ENCODE data around the gene ZCCHC9.
"Not testable (repeated sequence)": the region's sequence is repeated elsewhere in the genome, so short reads cannot be mapped to it uniquely, and the experiment has no call there.

Gene ZCCHC9, protein sequence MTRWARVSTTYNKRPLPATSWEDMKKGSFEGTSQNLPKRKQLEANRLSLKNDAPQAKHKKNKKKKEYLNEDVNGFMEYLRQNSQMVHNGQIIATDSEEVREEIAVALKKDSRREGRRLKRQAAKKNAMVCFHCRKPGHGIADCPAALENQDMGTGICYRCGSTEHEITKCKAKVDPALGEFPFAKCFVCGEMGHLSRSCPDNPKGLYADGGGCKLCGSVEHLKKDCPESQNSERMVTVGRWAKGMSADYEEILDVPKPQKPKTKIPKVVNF

DNA sequence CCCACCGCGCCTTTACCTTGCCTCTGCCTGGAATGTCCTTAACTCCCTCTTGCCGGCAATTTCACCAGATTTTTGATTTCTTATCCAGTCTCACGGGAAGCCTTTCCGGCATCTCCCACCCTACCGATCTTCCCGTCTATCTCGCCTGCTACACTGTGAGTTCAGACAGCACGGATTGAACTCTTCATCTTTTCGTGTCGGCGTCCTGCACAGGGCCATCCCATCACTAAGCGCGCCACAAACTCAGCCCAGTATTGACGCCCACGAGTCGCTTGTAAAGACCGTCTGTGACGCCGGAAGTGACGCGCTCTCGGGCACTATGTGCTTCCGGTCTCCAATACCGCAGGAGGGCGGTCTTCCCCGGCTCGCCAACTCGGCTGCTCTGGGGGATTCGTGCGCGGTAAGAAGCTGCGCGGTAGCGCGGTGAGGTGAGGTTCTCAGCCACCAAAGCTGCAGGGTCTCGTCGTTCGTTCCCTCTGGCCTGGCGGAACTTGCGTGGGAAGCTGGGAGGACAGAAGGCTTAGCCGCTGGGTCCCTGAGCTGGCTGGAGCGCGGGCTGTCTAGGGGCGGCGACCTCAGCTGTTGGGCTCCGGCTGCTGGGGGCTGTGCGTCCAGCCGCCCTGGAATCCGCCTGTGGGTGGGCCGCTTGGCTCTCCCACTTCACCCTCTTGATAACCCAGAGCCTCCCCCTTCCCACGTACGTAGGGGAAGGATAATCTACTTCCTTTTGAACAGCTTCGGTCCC is at the start of gene ZCCHC9:
Gene ZCCHC9, plus strand, starts transcription at position 317 of the 745 bp plus-strand sequence. CDS start 3,171 bp downstream, outside the sequence.
- DNase-seq: peak; percentile 73

DNA sequence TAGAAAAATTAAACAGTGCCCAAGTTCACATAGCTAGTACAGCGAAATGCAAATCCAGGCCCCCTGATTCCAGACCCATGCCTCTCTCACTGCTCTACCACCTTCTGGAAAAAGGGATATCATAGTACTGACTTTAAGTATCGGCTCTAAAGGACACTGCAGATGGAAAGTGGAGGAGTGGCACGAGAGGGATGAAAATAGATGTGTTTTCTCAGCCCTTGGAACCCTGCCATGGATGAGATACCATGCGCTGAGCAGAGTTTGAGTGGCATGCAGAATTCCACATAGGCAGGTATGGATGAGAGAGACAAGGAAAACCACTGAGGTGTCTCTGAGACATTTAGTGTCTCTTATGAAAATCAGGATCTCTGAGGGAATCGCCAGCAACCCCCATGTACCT is 49.5 kb upstream of the ZCCHC9 start:
- DNase-seq: no peak

DNA sequence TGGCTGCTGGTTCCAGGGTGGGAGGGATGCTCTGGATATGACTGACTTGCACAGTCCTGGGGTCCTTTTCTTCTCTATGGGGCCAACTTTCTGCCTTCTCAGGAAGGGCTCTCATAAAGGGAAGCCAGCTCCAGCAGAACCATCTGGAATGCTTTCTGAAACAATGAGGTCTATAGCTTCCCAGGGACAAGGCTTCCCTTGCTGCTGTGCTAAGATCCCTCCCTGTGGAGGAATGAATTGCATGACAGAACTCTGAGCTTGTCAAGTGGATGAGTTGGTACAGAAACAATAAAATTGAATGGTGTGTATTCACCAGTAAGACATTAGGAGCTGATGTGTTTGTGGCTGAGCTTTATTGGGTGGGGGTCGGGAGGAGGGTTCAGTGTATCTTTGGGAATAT is 48.5 kb upstream of the ZCCHC9 start:
- no peak for DNase-seq

DNA sequence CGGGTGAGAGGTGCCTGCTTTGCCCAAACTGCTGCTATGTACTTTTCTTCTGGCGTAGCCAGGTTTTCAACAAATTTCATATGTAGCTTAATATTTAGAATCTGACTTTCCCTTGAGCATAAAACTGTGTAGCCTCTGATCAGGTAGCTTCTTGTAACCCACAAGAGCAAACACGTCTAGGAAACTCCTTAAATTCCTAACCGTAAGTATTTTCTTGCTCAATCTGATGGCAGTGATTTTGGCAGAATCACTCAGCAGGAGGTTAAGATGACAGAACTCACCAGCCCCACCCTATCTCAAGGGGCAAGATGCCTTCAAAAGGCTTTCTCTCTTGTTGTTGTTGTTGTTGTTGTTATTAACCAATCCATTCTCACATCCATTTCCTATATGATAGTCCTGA is 47.5 kb upstream of the ZCCHC9 start:
- no peak for DNase-seq

DNA sequence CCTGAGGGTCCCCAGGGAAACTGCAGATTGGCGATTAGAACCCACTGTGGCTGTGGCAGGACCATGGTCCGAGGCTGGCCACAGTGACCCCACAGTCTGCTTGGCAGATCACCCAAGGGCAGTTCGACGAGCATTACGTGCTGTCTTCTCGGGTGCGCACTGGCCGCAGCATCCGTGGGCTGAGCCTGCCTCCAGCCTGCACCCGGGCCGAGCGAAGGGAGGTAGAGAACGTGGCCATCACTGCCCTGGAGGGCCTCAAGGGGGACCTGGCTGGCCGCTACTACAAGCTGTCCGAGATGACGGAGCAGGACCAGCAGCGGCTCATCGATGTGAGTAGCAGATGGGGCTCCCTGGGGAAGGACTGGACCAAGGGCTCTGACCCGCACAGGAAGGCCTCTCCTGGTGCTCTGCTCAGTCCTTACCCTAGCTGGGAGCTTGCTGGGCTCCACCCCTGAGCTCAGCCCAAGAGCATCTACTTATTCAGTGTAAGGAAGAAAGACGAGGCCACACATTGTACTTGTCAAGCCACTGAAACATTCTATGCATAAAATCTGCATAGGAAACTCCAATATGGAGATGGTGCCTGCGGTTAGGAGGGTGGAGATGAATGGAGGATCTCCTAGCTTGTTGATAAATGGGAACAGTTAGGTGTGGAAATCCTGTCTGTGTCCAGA is 46.4 kb upstream of the ZCCHC9 start:
- no peak for DNase-seq

DNA sequence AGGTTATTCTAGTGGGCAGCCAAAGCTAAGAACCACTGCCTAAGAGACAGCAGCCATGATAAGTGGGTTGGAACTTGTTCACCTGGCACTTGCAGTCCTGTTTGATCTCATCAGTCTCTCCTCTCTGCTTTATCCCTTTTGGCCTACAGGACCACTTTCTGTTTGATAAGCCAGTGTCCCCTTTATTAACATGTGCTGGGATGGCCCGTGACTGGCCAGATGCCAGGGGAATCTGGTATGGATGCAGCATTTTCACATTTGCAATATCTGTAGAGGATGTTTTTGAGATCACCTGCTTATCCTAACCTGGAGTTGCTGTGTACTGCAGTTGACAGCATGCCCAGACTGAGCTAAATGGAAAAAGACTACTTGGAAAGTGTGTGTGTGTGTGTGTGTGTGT is 44.6 kb upstream of the ZCCHC9 start:
- no peak for DNase-seq

DNA sequence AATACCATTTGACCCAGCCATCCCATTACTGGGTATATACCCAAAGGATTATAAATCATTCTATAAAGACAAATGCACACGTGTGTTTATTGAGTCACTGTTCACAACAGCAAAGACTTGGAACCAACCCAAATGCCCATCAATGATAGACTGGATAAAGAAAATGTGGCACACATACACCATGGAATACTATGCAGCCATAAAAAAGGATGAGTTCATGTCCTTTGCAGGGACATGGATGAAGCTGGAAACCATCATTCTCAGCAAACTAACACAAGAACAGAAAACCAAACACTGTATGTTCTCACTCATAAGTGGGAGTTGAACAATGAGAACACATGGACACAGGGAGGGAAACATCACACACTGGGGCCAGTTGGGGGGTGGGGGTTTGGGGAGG is 38.6 kb upstream of the ZCCHC9 start:
- DNase-seq: not testable (repeated sequence)

DNA sequence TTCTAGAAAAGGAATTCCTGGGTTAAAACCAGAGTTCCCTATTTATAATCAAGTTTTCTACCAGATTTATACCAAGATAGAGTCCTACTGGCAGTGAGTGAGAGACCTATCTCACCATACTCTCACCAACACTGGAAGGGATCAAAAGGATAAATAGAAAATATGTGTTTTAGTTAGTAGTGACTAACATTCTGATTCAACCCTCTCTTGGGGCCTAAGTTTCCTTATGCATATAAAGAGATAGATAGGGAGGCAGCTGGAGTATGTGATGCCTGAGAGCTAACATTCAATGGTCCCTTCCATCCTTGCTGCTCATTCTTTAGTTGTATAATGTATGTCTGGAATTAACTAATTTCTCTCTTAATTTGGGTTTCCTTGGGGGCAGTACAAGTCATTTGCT is 36.3 kb upstream of the ZCCHC9 start:
- no peak for DNase-seq

DNA sequence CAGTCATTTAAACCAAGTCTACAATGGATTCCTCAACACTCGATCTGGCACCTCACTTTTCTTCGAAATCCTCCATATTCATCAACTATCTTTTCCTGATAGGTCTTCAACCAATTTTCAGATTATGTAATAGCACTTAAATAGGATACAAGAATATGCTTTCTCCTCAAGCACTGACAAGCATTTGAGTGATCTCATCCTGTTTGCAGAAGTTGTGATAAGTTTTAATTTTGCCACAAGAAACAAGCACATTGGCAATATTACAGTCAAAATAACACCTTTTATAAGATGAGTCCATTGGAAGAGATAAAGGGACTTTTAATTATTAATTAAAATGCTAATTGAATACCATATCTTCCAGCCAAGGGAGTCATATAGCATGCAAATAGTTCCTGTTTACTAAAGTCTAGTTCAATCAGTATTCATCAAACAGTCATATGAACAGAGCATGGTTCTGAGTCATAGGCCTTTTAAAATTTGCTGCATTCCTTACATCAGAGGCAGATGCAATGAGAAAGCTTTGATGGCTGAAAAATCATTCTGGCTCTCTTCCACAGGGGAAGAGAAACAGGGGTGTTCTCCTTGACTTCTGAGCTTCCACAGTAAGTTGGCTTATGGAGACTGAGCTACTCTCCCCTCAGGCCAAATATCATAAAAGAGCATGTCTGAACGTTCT is 32.7 kb upstream of the ZCCHC9 start:
- DNase-seq: no peak

DNA sequence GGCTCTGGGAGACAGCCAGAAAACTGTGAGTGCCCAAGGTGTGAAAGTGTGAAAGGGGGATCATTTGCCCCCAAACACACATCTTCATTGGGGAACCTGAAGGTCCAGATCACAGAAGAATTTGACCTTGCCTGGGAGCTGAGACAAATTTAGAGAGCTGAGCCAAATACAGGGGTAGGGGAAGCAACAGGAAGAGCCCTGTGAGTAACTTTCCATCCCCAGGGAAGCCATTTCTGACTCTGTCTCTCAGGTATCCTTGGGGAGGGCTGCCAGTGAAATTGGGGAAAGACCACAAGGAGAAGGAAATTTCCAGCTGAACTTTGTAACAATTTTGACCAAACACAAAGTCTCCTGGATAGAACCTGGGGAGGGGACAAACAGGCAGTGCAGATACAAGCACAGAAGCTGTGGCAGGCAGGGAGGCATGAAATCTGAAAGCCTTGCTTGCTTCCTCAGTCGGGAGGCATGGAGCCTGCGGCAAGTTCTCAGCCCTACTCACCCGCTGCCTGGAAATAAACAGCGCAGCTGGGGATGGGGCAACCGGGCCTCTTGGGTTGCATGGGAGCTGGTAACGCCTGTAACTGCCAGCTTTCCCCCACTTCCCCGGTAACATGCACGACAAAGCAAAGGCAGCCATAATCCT is 31.5 kb upstream of the ZCCHC9 start:
- no peak for DNase-seq

DNA sequence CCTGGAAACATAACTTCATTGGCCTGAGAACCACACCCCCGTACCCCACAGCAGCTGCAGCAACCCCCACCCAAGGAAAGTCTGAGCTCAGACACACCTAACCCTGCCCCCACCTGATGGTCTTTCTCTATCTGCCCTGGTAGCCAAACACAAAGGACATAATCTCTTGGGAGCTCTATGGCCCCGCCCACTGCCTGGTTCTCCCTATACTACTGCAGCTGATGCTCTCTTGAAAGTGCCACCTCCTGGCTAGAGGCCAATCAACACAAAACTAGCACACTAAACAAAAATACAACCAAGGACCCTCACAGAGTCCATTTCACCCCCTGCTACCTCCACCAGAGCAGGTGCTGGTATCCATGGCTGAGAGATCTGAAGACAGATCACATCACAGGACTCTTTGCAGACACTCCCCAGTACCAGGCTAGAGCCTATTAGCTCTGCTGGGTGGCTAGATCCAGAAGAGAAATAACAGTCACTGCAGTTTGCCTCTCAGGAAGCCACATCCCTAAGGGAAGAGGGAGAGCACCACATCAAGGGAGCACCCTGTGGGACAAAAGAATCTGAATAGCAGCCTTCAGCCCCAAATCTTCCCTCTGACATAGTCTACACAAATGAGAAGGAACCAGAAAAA is 30.9 kb upstream of the ZCCHC9 start:
- not testable (repeated sequence) for DNase-seq

DNA sequence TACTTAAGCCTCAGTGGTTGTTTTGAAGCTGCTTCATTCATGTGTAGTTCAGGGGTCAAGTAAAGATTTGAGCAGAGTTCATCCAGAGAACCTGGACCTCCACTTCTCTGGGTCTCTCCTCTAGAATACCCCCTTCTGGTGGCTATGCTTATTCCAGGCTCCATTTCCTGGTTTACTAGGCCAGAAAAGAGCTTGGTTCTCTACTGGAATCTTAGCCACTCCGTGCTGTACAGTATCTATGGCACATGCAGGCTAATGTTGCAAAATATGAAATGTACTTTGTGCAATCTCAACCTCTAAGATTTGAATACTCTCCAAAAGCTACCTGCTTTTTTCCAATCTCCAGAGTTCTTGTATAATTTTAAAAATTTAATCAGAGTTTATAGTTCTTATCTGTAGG is 17.4 kb upstream of the ZCCHC9 start:
- no peak for DNase-seq

DNA sequence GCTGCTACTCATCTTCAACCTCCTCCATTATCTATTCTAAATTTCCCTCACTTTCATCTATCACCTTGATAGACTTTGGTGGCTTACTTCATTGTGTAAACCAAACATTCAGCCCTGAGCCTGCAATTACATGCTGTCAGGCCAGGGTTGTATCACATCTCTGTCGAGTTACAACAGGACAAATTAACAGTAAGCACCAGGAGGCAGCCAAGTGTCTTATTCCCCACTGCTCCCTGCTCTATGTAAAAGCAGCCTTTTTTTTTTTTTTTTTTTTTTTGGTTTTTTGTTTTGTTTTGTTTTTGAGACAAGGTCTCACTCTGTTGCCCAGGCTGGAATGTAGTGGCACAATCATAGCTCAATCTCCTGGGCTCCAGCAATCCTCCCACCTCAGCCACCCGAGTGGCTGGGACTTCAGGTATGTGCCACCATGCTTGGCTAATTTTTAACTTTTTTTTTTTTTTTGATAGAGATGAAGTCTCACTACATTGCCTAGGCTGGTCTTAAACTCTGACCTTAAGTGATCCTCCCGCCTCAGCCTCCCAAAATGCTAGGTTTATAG is 15.2 kb upstream of the ZCCHC9 start:
- no peak for DNase-seq

DNA sequence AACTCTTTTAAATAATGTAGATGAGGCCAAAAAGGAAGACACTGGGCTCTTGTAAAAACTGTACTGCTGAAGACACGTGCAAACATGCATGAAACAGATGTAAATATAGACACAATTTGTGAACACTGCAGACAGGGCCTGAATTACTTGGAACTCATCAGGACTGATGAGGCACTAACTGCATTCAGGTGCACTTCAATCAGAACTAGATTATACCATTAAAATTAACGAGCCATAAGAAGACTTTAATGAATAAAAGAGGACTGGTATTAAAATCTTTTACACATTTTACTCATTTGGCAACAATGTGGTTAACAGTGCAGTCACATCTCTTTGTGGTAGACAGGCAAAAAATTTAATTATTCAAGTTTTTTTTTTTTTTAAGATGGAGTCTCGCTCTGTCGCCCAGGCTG is 13.4 kb upstream of the ZCCHC9 start:
- DNase-seq: no peak

DNA sequence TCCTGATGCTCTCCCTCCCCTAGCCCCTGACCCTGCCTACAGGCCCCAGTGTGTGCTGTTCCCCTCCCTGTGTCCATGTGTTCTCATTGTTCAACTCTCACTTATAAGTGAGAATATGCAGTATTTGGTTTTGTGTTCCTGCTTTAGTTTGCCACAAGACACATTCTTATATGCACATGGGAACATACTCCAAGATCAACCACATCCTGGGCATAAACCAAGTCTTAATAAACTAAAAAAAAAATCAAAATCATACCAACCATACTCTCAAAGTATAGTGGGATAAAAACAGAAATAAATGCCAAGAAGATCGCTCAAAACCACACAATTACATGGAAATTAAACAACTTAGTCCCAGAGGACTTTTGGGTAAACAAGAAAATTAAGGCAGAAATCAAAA is 11.2 kb upstream of the ZCCHC9 start:
- DNase-seq: no peak

DNA sequence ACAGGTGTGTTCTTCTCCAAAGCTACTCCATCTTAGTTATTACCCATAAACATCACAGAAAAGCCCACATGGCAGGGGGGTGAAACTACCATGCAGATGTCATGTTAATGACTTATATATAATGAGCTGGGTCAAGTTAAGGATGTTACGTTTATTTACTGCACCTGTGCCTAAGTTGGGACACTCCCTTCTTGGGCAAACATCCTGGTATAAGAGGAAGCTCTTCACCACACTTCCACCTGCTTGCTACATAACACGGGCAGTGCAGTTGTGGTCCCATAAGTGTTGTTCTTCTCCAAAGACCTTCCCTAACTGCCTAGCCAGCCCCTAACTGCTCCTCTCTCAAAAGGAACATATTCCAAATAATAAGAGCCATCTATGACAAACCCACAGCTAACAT is 9.3 kb upstream of the ZCCHC9 start:
- DNase-seq: no peak

DNA sequence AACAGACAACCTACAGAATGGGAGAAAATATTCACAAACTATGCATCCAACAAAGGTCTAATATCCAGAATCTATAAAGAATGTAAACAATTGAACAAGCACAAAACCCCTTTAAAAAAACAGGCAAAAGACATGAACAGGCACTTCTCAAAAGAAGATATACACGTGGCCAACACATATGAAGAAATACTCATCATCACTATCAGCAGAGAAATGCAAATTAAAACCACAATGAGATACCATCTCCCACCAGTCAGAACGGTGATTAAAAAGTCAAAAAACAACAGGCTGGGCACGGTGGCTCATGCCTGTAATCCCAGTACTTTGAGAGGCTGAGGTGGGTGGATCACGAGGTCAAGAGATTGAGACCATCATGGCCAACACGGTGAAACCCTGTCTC is 7.4 kb upstream of the ZCCHC9 start:
- DNase-seq: not testable (repeated sequence)

DNA sequence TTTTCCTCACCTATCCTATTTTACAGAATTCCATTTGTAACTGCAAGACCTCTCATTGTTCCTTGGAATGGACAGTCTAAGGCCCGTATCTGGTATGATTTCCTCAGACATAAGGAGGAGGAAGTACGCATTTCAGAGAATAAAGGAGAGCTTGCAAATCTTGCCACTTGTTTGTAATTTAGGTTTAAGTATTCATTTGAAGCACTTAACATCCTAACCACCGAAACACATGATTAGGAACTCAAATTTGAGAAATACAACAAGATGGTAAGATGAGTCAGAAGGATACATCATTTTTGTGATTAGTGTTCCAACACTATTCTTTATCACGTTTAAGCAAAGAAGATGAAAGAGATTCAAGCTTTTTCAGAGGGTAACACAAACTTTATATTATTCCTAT is 3.9 kb upstream of the ZCCHC9 start:
- no peak for DNase-seq

DNA sequence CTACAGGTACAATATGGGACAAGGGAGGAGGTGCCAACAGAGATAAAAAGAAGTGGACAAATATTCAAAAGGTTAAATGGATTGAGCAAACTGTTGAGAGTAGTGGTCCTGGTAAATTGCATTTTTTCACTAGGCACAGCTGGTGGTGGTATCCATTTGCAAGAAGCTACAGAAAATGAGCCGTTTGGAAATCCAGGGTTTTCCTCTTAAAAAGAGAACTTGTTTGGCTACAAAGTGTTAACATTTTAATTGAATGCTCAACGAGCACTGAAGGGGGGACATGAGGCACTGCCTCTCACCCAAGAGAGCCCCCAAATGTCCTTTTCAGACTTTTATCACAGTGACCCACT is 491 bp upstream of the ZCCHC9 start:
- no peak for DNase-seq

DNA sequence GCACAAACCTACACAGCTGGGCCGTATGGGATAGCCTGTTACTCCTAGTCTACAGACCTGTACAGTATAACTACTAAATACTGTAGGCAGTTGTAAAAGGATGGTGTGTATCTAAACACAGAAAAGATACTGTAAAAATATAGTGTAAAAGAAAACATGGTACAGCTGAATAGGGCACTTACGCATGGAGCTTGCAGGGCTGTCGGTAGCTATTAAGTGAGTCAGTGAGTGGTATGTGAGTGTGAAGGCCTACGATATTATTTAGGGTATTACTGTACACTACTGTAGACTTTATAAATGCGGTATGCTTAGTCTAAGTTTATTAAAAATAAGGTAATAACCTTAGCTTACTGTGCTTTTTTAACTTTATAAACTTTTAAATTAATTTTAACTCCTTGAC is 1.2 kb downstream of the ZCCHC9 start:
- no peak for DNase-seq

DNA sequence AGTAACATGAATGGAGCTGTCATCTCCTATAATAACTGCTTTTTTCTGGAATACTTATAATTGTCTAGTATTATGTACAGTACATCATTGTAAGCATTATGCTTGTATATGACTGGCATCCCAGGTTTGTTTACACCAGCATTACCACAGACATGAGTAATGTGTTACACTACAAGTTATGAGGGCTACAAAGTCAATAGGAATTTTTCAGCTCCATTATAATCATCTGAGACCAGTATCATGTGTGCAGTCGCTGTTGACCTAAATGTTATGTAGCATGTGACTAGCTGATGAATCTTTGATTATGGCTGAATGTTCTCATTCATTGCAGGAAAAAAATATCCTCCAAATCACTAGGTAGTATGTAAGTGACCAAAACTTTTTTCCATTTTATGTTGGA is 2.2 kb downstream of the ZCCHC9 start:
- DNase-seq: no peak

DNA sequence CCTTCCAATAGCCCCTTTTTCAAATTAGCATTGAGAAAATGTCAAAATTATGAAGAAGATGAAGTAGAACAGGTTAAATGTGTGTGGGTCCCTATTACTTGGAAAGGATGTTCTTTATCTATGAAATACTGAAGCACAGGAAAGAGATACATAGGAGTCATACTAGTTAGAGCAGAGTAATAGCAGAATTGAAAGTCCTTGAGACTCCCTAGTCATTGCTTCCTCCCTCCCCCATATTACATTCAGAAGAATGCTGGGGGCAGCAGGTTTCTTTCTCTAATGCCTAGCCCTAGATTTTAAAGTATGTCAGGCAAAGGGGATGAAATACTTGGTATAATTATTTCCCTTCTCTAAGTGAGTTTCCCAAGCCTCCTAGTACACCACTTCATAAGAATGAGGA is 4.4 kb downstream of the ZCCHC9 start:
- no peak for DNase-seq
